Right lobe of liver (tissue), 4 donors: ENCODE measurements around the gene ARHGDIB.

Experiments used
- POLR2A ChIP-seq: fragments of 450-650 bp; IDR thresholded peaks from one replicate; pipeline ENCODE4 v1.6.1; 2017; ENCODE audit warnings: antibody characterized with exemption, mild to moderate bottlenecking
- TF ChIP-seq, protein P1 (sequence below), 4 donors: fragments of 200-600 bp in 3 of 4; fragments of 450-650 bp in 1 of 4; IDR thresholded peaks; one replicate each; pipeline versions ENCODE4 v1.5.1 to v1.8.0; 2016 to 2022; ENCODE audit warnings: antibody characterized with exemption in 4 of 4, mild to moderate bottlenecking in 2 of 4
- donor health status: DM: no; HTN: no; CAD: no.
- donor health status: DM: no; HTN: no; CAD: no.
- donor health status: DM: no; HTN: yes; CAD: no.

DNA sequence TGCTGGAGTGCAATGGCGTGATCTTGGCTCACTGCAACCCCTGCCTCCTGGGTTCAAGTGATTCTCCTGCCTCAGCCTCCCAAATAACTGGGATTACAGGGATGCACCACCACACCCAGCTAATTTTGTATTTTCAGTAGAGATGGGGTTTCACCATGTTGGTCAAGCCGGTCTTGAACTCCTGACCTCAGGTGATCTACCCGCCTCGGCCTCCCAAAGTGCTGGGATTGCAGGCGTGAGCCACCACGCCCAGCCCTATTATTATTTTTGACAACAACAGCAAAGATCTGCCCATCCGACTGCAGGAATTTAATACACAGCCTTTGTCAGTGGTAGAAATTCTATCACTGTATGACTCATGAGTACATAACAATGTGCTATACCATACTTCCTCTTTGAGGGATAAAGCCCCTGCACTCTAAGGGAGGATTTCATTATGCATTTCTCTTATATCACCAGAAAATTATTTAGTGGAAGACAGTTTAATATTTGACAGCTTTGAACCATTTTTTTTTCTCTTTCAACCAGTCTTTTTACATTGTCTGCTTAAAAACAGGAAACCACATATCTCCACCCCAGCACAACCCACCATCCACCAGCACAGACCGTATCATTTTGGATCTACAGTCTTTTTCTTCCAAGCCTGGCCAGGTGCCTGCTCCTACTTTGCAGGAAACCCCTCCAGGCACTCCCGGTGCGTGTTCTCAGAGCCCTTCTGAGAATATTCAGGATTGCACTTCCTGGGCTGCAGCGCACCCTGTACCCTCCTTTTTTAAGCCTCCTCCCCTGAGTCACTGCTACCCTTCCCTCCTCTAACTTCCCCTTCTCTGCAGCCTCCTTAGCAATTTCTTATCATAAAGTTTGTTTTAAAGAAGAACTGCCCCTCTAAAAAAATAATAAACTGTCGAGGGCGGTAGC, 594 bp downstream of the ARHGDIB start:
- TF ChIP-seq, protein P1, sequence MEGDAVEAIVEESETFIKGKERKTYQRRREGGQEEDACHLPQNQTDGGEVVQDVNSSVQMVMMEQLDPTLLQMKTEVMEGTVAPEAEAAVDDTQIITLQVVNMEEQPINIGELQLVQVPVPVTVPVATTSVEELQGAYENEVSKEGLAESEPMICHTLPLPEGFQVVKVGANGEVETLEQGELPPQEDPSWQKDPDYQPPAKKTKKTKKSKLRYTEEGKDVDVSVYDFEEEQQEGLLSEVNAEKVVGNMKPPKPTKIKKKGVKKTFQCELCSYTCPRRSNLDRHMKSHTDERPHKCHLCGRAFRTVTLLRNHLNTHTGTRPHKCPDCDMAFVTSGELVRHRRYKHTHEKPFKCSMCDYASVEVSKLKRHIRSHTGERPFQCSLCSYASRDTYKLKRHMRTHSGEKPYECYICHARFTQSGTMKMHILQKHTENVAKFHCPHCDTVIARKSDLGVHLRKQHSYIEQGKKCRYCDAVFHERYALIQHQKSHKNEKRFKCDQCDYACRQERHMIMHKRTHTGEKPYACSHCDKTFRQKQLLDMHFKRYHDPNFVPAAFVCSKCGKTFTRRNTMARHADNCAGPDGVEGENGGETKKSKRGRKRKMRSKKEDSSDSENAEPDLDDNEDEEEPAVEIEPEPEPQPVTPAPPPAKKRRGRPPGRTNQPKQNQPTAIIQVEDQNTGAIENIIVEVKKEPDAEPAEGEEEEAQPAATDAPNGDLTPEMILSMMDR (IDR thresholded peaks at IDR 0.05), result no peak
- no peak for TF ChIP-seq POLR2A
